HG03439 (cell line): ENCODE results near the gene CACNA1D.
A peak's percentile ranks its signal among the peaks of the same experiment; 100 is the strongest.

ENCODE experiments used
- ATAC-seq: cut with Tn5 transposase; IDR thresholded peaks from one replicate; pipeline ENCODE4 v1.9.1; 2021; ENCODE audit warnings: mild to moderate bottlenecking, moderate library complexity; ENCODE audit not compliant: unreplicated experiment

CACNA1D gene

DNA sequence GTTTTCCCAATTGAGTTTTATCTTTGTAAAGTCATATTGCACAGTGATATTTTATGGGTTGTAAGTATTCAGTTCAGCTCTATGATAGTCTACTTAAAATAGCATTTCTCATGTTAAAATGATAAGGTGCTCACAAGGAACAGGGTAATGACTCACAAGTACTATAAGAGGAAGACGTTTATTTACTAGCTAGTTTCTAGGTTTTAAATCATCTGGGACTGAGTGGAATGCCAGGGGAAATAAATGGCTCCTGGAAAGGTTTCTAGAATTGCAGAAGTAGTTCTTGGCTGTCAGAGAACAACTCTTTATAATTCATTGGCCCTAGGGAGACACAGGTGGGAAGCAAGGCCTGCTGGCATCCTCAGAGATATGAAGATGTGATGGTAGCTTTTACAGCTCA lies 239.0 kb downstream of the CACNA1D start:
- no peak for ATAC-seq

DNA sequence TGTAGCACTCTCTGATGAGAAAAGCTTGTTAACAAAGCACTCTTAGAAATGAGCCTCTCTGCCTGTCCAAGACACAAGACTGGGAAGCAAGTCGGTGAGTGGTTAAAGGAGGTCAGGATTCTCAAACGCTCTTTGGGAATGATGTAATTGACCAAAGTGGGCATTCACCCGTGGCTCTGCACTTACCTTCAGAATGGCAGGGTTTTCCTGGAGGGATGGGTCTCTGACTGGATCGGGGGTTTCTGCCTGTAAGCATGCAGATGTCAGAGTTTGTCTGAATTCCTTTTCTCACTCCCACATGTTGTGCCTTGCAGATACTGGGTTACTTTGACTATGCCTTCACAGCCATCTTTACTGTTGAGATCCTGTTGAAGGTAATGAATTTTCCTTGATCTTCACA lies 245.6 kb downstream of the CACNA1D start:
- no peak for ATAC-seq

DNA sequence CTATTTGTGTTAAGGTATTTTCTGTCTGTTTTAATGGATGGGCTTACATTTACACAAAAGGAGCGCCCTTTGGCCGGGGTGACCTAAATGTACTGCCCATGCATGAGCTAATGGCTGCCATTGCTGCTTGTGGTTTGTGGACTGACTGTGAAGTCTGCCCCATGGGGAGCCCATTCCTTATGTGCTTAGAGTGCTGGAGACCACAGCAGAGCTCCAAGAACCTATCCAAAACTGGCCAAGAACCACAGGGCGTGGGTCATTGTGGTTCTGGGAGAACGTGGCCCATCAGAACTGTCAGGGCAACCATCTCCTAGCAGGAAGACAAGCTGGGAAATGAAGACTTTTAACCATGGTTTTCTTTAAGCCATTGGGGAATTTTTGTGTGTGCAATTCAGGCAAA lies 246.5 kb downstream of the CACNA1D start:
- no peak for ATAC-seq

DNA sequence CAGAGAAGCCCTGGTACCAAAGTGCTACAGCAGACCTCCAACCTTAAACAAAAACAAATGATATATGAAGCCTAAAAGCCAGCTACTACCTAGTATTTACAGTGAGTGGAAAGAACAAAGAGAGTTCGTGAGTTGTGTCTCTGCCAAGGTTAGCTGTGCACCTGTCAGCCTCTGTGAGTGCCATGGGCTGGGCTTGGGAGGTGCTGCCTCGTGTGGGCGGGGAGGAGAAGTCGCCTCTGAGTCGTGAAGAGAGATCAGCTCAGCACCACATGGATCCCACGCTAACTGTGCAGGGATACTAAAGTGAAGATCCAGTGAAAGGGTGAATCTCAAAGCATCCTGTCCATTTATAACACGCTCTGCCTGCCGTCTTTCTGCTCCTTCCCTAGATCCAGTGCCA lies 249.9 kb downstream of the CACNA1D start:
- no peak for ATAC-seq

DNA sequence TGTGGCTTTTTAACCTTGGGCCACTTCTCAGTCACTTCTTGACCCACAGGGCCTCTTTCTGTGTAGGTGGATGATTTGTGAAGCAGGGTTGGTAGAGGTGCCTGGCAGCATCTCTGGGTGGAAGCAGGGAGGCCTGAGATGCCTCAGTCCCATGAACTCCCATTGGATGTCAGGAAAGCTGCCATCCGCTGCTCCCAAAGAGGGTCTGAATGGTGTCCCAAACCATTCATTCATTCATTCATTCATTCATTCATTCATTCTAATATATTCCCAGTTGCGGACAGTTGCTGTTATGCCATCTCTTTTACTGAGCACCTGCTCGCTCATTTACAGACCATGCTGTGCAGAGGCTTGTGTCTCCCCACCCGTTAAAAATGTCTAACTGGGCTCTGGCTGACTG lies 253.1 kb downstream of the CACNA1D start:
- ATAC-seq: no peak

DNA sequence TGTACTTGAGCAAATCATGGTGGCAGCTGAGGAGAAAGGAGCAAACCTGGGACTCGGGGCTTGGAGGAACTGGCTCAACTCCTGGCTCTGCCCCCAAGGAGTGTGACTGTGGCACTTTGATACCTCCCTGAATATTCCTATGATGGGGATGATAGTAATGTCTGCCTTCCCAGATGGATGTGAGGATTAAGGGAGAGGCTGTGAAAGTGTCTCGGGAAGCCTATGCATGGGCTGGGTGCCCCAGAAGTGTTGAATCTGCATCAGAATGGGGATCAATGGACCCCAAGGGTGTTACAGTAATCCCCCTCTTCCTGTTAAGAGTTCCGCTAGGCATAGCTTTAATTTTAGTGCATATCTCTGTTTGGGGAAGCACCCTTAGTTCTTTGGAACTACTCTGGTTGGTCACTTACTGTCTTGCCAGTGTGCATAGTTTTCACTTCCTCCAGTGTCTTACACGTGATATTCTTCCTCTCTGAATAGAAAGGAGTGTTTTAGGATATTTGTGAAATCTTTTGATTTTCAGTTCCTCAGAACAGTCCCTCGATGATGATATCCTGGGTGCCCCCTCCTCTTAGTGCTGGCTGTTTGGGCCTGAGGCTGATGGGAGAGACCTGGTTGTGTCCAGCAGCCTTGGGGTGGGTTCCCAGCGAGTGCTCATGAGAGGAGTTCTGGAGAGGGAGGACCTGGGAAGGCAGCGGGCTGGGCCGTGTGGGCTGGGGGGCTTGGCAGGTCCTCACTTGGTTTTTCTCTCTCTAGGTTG lies 254.3 kb downstream of the CACNA1D start:
- peak; percentile 71 for ATAC-seq

DNA sequence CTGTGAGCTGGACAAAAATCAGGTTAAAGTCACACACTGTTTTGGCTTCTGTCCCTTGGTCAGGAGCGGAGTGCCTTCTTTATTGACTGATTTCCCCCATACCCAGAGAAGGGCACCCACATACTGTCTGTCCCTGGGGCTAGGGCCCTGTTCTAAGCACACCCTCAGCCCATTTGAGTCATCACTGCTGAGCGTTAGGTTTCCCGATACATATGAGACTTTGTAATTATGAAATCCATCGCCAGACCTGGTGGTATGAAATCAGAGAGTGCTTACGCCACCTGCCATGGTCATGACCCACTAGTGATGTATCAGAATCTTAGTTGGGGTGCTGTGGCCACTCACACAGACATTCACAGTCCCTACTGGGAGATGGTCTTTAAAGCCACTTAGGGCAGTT lies 255.0 kb downstream of the CACNA1D start:
- no peak for ATAC-seq

DNA sequence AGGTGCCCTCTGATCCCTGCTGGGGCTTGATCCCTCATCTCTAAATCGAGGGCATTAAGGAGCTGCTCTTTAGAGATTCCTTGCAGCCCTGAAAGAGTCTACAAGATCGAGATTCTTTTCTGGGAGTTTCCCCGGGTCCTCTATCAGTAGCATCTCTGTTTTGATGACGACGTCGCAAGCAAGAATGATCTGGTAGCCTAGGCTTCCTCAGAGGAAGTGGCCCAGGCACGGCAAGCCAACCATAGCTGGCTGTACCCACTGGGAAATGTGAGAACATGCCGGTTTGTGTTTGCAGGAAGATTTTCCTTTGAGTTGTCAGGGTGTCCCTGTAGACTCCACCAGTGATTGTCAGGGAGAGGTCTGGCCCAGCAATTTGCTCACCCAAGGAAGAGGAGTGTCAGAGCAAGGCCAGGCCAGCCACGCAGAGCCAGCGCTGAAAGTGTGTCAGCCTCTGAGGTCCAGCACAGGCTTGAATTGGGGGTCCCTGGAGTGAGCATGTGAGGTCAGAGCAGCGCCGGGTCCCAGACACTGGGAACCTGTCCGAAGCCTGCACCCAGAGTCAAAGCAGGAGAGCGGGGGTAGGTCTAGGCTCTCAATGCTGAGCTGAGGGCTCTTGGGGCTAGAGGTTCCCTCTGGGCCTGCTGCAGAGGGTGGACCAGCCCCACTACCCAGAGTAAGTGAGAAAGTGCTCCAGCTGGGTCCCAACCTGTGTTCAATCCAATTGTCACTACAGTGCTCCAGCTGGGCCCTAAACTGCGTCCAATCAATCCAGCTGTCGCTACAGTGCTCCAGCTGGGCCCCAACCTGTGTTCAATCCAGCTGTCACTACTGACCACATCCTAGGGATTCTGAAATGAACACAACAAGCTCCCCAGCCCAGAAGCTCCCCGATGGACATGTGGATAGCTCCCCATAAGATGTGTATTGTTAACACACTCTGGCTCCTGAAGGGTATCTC lies 256.1 kb downstream of the CACNA1D start:
- ATAC-seq: no peak

DNA sequence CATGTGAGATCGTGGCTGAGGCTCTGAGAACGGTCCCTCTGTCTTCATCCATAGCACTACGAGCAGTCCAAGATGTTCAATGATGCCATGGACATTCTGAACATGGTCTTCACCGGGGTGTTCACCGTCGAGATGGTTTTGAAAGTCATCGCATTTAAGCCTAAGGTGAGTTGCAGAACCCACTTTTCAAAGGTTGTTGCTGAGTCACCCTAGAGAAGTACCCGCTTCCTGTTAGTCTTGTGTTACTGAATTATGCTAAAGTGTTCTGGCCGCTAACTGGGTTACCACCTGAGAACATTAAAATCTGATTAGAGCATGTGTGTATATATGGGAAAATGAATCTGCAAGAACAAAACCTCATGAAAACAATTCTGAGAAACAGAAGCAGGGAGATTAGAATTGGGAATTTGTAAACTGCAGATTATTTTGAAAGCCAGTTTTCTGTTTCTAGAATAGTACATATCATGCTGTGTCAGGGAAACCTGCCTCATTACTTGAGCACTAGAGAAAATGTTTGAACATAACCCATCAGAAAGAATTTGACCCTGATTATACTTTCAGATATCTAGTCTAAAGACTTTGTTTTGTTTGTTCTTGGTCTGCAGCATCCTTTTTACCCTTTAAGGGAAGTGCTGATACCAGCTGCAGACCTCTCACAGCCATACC lies 259.2 kb downstream of the CACNA1D start:
- ATAC-seq: no peak

DNA sequence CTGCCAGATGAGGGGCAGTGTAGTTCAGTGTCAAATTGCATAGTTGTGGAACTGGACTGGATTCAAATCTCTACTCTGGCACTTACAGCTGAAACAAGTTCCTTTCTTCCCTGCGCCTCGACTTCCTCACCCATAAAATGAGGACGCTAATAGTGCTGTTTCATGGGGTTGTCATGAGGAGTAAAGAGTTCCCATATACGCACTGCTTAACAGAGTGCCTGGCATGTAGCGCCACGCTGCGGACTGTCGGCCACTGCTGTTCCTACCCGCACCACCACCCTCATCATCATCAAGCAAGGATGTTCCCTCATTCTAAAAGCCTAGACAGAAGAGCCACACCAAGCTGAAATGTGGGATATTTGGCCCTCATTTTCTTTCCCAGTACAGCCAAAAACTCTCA lies 259.9 kb downstream of the CACNA1D start:
- ATAC-seq: no peak

DNA sequence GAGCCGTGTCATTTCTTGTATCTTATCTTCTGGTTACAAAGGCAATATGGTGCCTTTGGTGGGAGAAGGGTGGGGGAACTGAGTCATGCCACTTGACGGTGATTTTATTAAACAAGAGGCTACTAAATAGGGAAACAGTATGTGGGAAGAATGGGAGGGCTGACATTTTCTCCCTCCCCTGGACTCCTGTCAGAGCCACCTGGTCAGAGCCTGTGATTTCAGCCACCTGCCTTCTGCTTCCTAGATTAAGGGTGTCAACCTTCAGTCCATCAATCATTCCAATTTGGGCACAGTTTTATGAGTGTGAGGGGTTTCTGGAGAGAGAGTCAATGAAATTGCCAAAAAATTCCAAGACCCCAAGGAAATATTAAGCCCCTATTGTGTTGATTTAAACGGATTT lies 264.4 kb downstream of the CACNA1D start:
- no peak for ATAC-seq

DNA sequence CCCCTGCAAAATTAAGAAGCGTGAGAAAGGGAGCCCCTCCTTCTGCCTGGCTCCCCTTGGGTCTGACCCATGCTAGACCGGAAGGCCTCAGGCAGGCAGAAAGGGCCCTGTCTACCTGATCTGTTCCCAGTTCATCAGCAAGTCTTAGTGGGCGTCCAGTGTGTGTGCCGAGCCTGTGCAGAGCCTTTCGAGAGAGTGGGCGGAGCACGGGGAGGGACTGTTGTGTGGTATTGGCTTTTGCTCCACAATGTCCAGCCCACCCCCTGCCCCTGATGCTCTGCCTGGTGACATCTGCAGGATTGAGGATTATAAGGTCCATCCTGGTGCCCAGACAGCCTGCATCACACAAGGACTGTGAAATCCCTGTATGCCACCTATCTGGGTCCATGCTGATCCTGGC lies 268.9 kb downstream of the CACNA1D start:
- ATAC-seq: no peak

DNA sequence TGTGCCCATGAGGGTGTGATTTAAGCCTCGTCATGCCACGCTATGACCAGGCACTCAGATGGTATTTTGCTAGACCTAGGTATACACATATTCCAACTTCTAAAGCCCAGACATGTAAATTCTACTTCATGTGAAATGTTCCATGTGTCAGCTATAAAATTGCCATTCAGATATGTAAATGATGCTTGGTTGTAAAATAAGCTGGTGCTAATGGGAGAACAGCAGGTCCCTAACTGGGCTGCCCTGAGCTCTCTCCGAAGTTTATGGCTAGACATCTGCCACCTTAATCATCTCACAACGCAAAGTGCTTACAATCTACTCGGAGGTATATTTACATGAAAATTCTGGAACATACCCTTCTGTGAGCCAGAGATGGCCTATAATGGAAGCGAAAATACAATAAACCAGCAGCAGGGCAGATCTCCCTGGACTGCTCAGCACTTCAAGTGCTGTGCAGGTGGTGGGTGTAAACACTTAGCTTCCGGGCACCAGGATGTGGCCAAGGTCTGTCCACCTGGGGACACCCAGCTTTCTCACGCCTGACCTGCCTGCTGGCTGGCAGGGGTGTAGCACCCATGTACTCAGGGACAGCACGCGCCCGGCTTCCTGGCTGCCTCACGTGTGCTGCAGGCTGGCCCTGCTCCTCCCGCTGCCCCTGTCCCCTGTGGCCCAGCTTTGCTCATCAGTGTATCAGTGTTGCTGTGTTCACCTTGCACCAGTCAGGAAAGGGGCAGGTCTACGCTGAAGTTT lies 269.8 kb downstream of the CACNA1D start:
- ATAC-seq: no peak

DNA sequence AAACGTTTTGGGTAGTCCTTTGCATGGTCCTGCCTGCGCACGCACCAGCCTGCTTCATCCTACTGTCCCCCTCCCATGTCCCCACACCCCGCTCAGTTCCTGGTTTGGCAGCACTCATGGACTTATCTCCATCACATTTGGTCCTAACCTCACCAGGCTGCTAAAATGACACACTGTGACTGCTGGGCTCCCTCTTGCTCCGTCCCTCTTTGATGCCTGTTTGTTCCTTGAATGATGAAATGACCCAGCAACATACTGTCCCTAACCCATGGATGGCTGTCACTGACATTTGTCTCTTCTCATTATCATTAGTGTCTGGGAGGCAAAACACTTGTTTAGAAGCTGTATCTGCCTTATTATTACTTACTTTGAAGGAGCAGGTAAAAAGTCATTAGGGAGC lies 271.3 kb downstream of the CACNA1D start:
- ATAC-seq: no peak

DNA sequence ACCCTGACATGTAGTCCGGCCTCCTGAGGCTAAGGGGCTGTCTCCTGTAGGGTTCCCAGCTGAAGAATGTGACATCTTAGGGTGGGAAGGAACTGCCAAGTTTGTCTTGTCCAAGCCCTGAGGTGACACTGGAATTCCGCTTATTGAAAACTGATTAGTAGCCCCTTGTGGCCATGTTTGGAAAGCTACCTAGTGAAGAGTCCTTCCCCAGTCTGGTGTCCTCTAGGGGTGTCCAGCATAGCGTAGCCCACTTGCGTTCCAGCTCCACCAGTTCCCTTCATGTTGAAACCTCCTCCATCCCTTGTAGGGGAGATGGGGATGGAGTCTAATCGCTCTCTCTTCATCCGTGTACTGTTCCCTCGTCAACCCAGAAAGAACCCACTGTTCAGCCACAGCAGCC lies 272.3 kb downstream of the CACNA1D start:
- ATAC-seq: no peak

DNA sequence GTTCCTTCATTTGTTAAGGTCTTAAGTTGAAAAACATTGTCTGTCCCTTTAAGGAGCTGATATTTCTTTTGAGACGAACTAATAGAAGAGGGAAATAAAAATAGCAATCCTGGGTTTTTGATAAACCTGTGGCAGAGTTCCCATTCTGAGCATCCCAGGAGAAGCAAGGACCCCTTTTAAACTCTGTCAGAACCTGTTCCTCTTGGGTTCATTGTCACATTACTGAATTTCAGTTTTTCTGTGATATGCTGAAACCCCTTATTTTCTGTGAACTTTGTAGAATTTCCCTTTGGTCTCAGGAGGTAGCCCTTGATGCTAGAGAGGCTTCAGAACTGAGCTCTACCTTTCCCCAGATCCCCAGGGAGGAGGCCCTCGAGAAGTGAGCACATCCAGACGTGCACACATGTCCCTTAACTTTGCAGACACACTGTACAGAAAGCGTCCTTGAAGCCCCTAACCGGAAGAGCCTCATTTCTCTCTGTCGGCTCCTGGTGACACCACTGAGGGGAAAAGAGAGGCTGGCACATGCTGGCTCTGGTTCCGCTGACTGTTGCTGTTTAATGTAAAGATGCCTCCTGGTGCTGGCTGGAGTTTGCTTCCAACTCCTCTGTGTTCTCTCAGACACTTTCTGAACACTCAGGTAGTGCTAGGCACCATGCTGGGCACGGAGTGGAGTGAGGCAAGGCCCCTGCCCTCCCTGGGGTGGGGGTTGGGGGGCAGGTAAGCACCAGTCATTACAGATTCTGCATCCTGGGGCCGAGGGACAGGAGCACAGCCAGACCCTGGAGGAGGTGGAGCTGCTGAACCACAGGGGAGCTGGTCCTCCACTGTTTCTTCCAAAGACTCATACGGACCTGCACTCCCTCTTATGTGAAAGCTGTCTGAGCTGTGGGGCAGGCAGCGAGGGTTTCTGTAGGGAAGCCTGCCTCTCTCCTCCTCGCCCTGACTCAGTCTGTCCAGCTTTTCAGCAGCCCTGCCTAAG lies 274.4 kb downstream of the CACNA1D start:
- ATAC-seq: no peak

DNA sequence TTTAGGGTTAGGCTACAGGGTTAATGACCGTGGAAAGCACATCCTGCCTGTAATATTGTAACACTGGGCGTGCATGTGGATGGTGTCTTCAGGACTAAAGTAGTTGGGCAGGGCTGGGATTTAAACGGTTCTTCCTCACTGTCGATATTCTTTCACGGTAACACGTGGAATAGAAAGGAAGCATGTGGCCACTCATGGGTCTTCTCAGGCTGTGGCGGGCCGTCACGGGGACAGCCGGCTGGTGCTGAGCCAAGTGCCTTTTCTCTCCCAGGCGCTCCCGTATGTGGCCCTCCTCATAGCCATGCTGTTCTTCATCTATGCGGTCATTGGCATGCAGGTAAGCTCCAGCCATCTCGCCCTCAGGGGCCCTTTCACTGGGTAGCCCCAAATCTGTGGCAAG lies 278.2 kb downstream of the CACNA1D start:
- no peak for ATAC-seq

DNA sequence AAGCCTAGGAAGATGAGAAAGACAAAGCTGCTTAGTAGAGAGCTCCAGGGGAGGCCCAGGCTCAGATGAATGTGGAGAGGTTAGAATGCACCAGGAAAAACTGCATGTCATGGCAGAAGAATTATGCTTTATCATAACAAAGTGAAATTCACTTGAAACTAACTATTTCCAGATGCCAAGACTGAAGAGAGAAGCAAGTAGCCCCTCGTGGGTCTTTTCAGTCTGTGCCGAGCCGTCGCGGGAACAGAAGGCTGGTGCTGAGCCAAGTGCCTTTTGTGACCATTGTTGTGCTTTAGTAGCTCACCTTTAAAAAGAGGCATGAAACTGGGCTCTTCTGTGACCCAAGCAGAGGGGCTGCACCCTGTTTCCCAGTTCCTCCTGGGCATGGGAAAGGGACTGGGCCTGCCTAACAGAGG lies 278.6 kb downstream of the CACNA1D start:
- ATAC-seq: no peak

DNA sequence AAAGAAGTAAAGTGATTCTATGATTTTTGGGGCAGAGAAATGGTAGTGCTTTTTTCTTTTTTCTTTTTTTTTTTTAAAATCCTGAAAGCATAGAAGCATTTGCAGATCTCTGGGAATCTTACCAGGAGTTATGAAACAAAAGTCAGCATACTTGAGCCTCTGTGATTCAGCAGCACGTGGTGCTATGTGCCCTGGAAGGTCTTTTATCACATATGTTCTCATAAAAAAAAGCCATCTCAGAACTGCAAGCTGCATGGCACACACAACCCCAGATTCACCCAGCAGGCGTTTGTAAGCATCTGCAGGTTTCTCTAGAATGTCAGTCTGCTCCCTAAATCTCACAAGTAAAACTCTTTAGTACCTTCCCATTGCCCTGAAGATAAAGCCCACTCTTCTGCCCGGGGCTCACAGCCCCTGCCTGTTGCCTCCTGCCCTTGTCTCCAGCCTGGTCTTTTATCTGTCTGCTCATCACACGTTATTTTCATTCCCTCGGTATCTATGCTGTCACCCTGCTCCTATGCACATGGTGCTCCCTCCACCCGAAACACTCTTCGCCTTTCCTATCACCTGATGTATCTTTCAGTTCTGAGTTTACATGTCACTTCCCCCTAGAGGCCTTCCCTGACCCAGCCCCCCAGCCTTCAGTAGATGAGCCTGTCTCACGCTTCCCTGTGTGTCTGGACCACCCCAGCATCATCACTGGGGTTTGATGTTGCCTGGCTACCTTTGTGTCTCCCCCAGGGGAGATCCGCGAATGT lies 279.4 kb downstream of the CACNA1D start:
- peak; percentile 79 for ATAC-seq
